GM19099 (cell line): ENCODE measurements around the gene RP9.
A peak's percentile ranks its signal among the peaks of the same experiment; 100 is the strongest.

Source experiments
- POLR2A ChIP-seq: IDR thresholded peaks from 3 replicates; pipeline ENCODE4 v1.6.1; 2011; ENCODE audit warnings: low read depth; ENCODE audit not compliant: insufficient read length; ENCODE audit errors: extremely low read depth

Gene RP9

GRCh38 chr7:33079763-33080690, 29.2 kb downstream of the RP9 start:
- no peak for TF ChIP-seq POLR2A

DNA sequence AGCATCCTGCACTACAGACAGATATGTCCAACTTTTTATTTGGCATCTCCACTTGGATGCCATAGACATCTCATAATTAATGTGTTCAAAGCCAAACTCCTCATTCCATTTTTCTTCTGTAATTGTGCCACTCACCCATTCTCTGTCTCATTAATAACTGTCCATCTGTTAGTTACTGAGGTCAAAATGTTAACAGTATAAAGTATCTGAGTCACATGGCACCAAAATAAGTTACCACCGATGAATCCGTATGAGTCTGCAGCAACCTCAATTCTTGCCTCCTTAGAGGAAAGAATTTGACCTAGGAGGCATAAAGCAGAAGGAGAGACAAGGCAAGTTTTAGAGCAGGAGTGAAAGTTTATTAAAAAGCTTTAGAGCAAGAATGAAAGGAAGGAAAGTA, 30.1 kb downstream of the RP9 start:
- no peak for TF ChIP-seq POLR2A

- no peak for TF ChIP-seq POLR2A
Observed at GRCh38 chr7:33076737-33077136, 32.5 kb downstream of the RP9 start.

GRCh38 chr7:33075818-33076518, 33.2 kb downstream of the RP9 start:
- no peak for TF ChIP-seq POLR2A

DNA sequence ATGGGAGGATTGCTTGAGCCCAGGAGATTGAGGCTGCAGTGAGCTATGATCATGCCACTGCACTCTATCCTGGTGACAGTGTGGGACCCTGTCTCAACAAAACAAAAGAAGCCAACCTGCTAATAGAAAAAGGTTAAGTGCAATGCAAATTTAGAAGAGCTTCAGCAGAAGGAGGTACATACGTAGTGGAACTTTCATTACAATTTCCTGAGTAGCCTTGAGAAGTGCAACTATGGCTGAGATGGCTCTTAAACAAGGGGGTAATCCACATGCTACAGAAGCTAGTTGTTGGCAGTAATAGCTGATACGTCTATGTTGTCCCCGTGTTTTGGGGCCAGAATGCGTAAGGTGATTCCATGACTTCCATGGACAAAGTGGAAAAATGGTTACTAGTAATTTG, 36.0 kb downstream of the RP9 start:
- TF ChIP-seq POLR2A: no peak

GRCh38 chr7:33072471-33072870, 36.7 kb downstream of the RP9 start:
- TF ChIP-seq POLR2A: no peak

DNA sequence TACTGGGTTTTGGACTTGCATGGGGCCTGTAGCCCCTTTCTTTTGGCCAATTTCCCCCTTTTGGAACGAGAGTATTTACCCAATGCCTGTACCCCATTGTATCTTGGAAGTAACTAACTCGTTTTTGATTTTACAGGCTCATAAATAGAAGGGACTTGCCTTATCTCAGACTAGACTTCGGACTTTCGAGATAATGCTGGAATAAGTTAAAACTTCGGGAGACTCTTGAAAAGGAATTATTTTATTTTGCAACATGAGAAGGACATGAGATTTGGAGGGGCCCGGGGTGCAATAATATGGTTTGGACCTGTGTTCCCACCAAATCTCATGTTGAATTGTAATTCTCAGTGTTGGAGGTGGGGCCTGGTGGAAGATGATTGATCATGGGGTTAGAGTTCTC, 38.4 kb downstream of the RP9 start:
- TF ChIP-seq POLR2A: no peak

- no peak for TF ChIP-seq POLR2A
Observed at GRCh38 chr7:33070277-33070676, 38.9 kb downstream of the RP9 start.

DNA sequence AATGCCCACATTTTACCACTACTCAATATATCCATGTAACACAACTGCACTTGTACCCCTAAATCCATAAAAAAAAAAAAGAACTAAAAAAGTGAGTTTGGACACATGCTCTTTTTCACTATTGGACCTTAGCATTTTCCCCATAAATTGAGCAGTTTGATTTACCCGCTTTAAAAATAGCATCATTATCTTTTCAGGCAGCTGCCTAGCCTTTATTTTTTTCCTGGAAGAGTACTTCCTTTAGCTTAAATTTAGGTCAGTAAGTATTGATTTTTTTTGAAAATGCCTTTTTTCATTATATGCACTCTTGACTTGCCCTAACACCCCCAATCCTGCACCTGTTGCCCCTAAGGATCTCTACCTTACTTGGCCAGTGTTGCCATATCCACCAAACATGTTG, 41.3 kb downstream of the RP9 start:
- TF ChIP-seq POLR2A: no peak

- no peak for TF ChIP-seq POLR2A
Observed at GRCh38 chr7:33066771-33067170, 42.4 kb downstream of the RP9 start.

GRCh38 chr7:33065981-33066380, 43.2 kb downstream of the RP9 start:
- no peak for TF ChIP-seq POLR2A

DNA sequence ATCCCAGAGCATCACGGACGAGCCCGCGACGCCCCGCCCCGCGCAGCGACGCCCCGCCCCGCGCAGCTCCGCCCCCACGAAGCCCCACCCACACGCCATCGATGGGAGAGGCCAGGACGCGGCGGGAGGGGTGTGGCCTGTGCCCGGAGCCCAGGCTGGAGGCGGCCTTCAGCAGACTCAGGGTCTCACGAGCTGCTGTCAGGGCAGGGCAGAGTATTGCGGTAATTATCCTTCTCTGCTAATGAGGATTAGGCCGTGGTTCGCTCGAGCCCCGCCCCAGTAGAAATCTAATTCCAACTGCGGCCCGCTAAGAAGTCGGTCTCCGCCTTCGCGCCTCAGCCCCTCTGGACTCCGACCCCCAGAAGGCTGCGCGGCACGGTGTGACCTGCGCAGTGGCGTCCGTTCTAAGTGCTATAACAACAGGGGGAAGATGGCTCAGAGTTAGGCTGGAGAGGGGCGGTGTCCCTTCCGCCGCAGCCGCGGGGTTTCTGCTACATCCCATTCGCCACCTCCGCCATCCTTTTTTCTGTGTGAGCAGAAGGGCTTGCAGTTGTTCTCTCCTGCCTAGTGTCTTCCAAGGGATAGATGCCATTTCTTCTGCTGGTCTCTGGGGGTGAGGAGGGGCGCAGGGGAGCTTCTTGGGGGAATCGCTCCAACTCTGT, 46.3 kb downstream of the RP9 start:
- peak; percentile 62 for TF ChIP-seq POLR2A

DNA sequence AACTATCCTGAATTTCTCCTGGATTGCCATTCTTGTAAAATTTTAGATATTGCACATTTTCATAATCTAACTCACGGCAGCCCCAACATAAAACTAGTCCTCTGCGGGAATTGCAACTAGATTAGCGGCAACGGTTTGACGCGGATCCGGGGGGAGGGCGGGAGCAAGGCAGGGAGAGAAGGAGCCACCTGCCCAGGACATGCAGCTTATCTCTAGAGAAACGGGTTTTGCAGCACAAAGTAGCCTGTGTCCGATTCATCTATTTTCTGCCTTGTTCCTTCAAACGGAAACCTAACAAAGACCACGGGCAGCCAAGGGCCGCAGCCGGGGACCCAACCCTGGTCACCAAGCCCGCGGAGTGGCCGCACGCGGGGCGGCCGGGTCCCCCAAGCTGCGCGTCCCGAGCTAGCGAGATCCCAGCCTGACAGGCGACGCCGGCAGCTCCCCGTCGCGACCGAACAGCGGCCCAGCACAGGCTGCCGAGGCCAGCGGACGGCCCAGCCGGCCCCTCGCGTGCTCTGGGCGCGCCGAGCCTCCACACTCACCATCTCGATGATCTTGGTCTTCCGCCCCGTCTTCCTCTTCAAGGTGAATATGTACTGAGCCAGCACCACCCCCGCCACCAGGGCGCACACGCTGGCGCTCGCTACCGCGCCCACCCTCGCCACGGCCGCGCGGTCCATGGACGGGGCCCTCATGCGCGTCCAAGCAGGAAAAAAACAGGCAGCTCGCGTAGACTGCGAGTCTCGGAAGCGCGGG, 47.0 kb downstream of the RP9 start, which contains the start of gene NT5C3A:
Gene NT5C3A, minus strand, starts transcription at position 754 of the 759 bp plus-strand sequence. Its CDS starts 71 bp downstream, at position 683.
- peak; percentile 61 for TF ChIP-seq POLR2A

DNA sequence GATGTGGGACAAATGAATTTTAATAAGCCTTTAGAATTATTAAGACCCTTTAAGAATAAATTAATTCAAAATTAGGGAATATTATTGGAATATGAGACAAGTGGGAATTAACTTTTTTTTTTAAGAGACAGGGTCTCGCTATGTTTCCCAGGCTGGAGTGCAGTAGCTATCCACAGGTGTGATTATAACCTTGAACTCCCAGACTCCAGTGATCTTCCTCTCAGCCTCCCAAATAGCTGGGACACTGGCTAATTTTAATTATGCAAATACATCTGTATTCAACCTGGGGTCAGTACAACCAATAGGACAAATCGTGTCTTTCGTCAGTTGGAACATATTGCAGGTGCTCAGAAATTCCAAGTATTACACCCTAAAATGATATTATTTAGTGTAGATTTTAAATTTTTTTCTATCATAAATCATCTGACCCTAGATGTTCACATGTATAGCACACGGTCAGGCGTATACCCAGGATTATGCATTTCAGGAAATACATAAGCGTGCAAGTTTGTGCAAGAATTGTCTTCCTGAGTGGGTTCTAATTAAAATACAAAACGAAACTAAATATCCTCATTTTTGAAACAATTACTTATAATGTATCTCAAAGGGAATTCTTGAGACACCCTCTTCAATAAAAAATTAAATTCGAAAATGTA, 47.8 kb downstream of the RP9 start:
- TF ChIP-seq POLR2A: no peak
